IMR-90 (cell line): ENCODE data around the gene MGA.

Source experiments
- CEBPB ChIP-seq: IDR thresholded peaks from 2 replicates; pipeline ENCODE4 v1.6.1; 2012; ENCODE audit warnings: low read depth, low read length, improper control_type of control experiment
- CHD1 ChIP-seq: IDR thresholded peaks from 2 replicates; pipeline ENCODE4 v1.6.1; 2012; ENCODE audit warnings: low read depth, low read length, improper control_type of control experiment
- CTCF ChIP-seq: conservative IDR thresholded peaks from 2 replicates; pipeline ENCODE4 v1.5.1; 2012; ENCODE audit warnings: mild to moderate bottlenecking, low read depth, low read length, improper control_type of control experiment
- ELK1 ChIP-seq: fragments of 150-350 bp; IDR thresholded peaks from 2 replicates; pipeline ENCODE4 v1.6.1; 2016; ENCODE audit warnings: low read depth, mild to moderate bottlenecking, low read length, moderate library complexity, borderline replicate concordance
- FOS ChIP-seq: fragments of 150-350 bp; IDR thresholded peaks from 2 replicates; pipeline ENCODE4 v1.6.1; 2016; ENCODE audit warnings: low read depth, low read length
- MXI1 ChIP-seq: IDR thresholded peaks from 2 replicates; pipeline ENCODE4 v1.6.1; 2012; ENCODE audit warnings: low read depth, mild to moderate bottlenecking, low read length, moderate library complexity, borderline replicate concordance
- POLR2A ChIP-seq: IDR thresholded peaks from 2 replicates; pipeline ENCODE4 v1.6.1; 2012; ENCODE audit warnings: mild to moderate bottlenecking, low read depth, low read length
- RAD21 ChIP-seq: IDR thresholded peaks from 2 replicates; pipeline ENCODE4 v1.6.1; 2012; ENCODE audit warnings: low read length, improper control_type of control experiment
- RCOR1 ChIP-seq: IDR thresholded peaks from 2 replicates; pipeline ENCODE4 v1.6.1; 2012; ENCODE audit warnings: mild to moderate bottlenecking, low read length, improper control_type of control experiment; ENCODE audit not compliant: insufficient replicate concordance
- SMC3 ChIP-seq: fragments of 150-350 bp; IDR thresholded peaks from 2 replicates; pipeline ENCODE4 v1.6.1; 2016; ENCODE audit warnings: low read depth, mild to moderate bottlenecking, antibody characterized with exemption, low read length, moderate library complexity

- no peak for TF ChIP-seq SMC3
- no peak for TF ChIP-seq CTCF
- TF ChIP-seq POLR2A: no peak
- no peak for TF ChIP-seq MXI1
- no peak for TF ChIP-seq RCOR1
- no peak for TF ChIP-seq CHD1
- no peak for TF ChIP-seq ELK1
- no peak for TF ChIP-seq RAD21
- no peak for TF ChIP-seq FOS
- no peak for TF ChIP-seq CEBPB
Observed at GRCh38 chr15:41659855-41660234, 360 bp upstream of the MGA start.
